Tibial nerve (tissue), 4 donors: ENCODE data around the gene TP53AIP1.

Experiments used
- CTCF ChIP-seq, 5 experiments: fragments of 200-600 bp in 3 of 5; fragments of 450-650 bp in 2 of 5; sonication (generic) in 3 of 5; IDR thresholded peaks; one replicate each; pipeline ENCODE4 v1.5.1; 2016 to 2019; ENCODE audit warnings: antibody characterized with exemption in 5 of 5, mild to moderate bottlenecking in 3 of 5, moderate library complexity in 2 of 5
- EP300 ChIP-seq, 2 donors: sonication (generic); formaldehyde crosslinking; IDR thresholded peaks; one replicate each; pipeline ENCODE4 v1.6.1; 2017; ENCODE audit warnings: antibody characterized with exemption in 2 of 2, mild to moderate bottlenecking in 1 of 2
- POLR2A ChIP-seq, 2 donors: fragments of 450-650 bp; IDR thresholded peaks; one replicate each; pipeline ENCODE4 v1.6.1; 2017; ENCODE audit warnings: antibody characterized with exemption in 2 of 2, mild to moderate bottlenecking in 2 of 2, moderate library complexity in 2 of 2

GRCh38 chr11:128903248-128904061 lies 39.2 kb downstream of the TP53AIP1 start:
- TF ChIP-seq POLR2A (IDR thresholded peaks at IDR 0.05) (peak in 1 of 2 donors; percentile 24), CTCF (IDR thresholded peaks at IDR 0.05) (no peak), EP300 (IDR thresholded peaks at IDR 0.05) (peak in 1 of 2 donors; percentile 62)
